Transverse colon (tissue), 4 donors: ENCODE results near the gene PPP1R12B. TPM values are rescaled to one million over a fixed set of nuclear protein-coding genes. Genes with fewer than 3 reads are reported as not detected.
"Not testable (repeated sequence)": the region's sequence is repeated elsewhere in the genome, so short reads cannot be mapped to it uniquely, and the experiment has no call there.

Source experiments
- DNase-seq: peaks from one replicate; pipeline ENCODE4 v3.0.0-alpha.2; 2019
- H3K27ac ChIP-seq, 4 donors: fragments of 200-600 bp; sonication (generic); 2 replicates each; pipeline ENCODE4 v1.5.1; 2016 to 2018; ENCODE audit warnings: inconsistent platforms in 4 of 4
- H3K27me3 ChIP-seq: fragments of 200-600 bp; sonication (generic); 2 replicates; pipeline ENCODE4 v1.5.1; 2017; ENCODE audit warnings: inconsistent platforms
- H3K36me3 ChIP-seq, 4 donors: fragments of 200-600 bp; sonication (generic); 2 replicates each; pipeline ENCODE4 v1.5.1; 2017 to 2019; ENCODE audit warnings: inconsistent platforms in 4 of 4
- H3K4me1 ChIP-seq, 4 donors: fragments of 200-600 bp; sonication (generic); 2 replicates each; pipeline ENCODE4 v1.5.1; 2017 to 2020; ENCODE audit warnings: inconsistent platforms in 4 of 4
- H3K4me3 ChIP-seq, 4 donors: fragments of 200-600 bp; sonication (generic); 1 replicate in 1 of 4; 2 replicates in 3 of 4; pipeline versions ENCODE4 v1.5.1 to v1.6.1; 2017 to 2019; ENCODE audit warnings: inconsistent platforms in 4 of 4
- H3K9me3 ChIP-seq, 2 donors: fragments of 200-600 bp; sonication (generic); 2 replicates each; pipeline ENCODE4 v1.5.1; 2017 to 2019; ENCODE audit warnings: inconsistent platforms in 2 of 2
- CTCF ChIP-seq, 5 experiments: fragments of 200-600 bp in 3 of 5; fragments of 450-650 bp in 2 of 5; sonication (generic) in 3 of 5; IDR thresholded peaks; 1 replicate in 2 of 5; 2 replicates in 3 of 5; pipeline ENCODE4 v1.5.1; 2016 to 2017; ENCODE audit warnings: antibody characterized with exemption in 5 of 5, inconsistent platforms in 3 of 5, mild to moderate bottlenecking in 2 of 5, moderate library complexity in 1 of 5
- EP300 ChIP-seq: sonication (generic); formaldehyde crosslinking; IDR thresholded peaks from one replicate; pipeline ENCODE4 v1.6.1; 2017; ENCODE audit warnings: antibody characterized with exemption, low read depth
- POLR2A ChIP-seq: fragments of 450-650 bp; IDR thresholded peaks from one replicate; pipeline ENCODE4 v1.6.1; 2016; ENCODE audit warnings: antibody characterized with exemption, mild to moderate bottlenecking, moderate library complexity
- POLR2AphosphoS5 ChIP-seq, 3 donors: sonication (generic); formaldehyde crosslinking; IDR thresholded peaks; one replicate each; pipeline ENCODE4 v1.6.1; 2016; ENCODE audit warnings: antibody characterized with exemption in 3 of 3
- WGBS, 2 donors: methylation state at CpG; one replicate each; pipeline ENCODE4 v1.1.5; 2018; ENCODE audit warnings: low coverage in 1 of 2; 5-methylcytosine and 5-hydroxymethylcytosine counted together
- in situ Hi-C, 4 donors: fragments of 200-750 bp; cut with MboI; loops; one replicate each; pipeline versions ENCODE4 v1.15.0 to v1.15.1; 2017; ENCODE audit warnings: low sequenced_read_pairs in 3 of 4, low pct_ligation_motif_present in 1 of 4, low pct_unique_long_range_greater_than_20kb in 1 of 4
- intact Hi-C: fragments of 100-400 bp; cut with DNase I; formaldehyde crosslinking; loops from one replicate; pipeline ENCODE4 v1.15.1; 2023; ENCODE audit warnings: low total_unique reads
- total RNA-seq, 4 donors: library from RNA; depleted of rRNA; stranded (reverse); fragments of >200 nt; gene quantifications; one replicate each; pipeline ENCODE4 v1.1.0, GENCODE V29; 2016

Gene PPP1R12B
- total RNA-seq, 4 donors from 2014 or later, result 92.7 to 254 (median 137) TPM

GRCh38 chr1:202405928-202406327 is 57.4 kb downstream of the PPP1R12B start:
- Histone ChIP-seq H3K36me3 (no peaks in the 10 kb centered on the region), H3K27ac (no peak overlapping the region), H3K27me3 (no peaks in the 10 kb centered on the region), H3K4me1 (peaks cover 0 to 8% (median 0%) of the 10 kb centered on the region in 4 donors), H3K9me3 (no peaks in the 10 kb centered on the region), H3K4me3 (no peak overlapping the region)
- no peak for TF ChIP-seq POLR2A
- TF ChIP-seq POLR2AphosphoS5 (IDR thresholded peaks at IDR 0.05), result no peak
- TF ChIP-seq EP300, result no peak
- no peak for TF ChIP-seq CTCF (IDR thresholded peaks at IDR 0.05)
- intact Hi-C loops (no loop called here), in situ Hi-C loops (no loop called here)
- WGBS, 2 donors, result 91 to 98% methylated on average over 1 of the region's 1 CpG
- no peak for DNase-seq

- 85 to 89% methylated on average over 1 to 2 of the region's 2 CpGs for WGBS, 2 donors
- H3K27ac ChIP-seq, H3K4me1 ChIP-seq, in situ Hi-C loops, H3K36me3 ChIP-seq, H3K9me3 ChIP-seq, DNase-seq, H3K27me3 ChIP-seq, H3K4me3 ChIP-seq, intact Hi-C loops: not testable (repeated sequence)
Observed at GRCh38 chr1:202406896-202407295, 58.4 kb downstream of the PPP1R12B start.

- H3K36me3 ChIP-seq, H3K9me3 ChIP-seq, in situ Hi-C loops, intact Hi-C loops, H3K4me1 ChIP-seq, DNase-seq, H3K27ac ChIP-seq, H3K4me3 ChIP-seq, H3K27me3 ChIP-seq: not testable (repeated sequence)
- WGBS, 2 donors, result 80% methylated on average over 1 to 2 of the region's 2 CpGs
Observed at GRCh38 chr1:202407378-202407777, 58.9 kb downstream of the PPP1R12B start.

- H3K27ac ChIP-seq, in situ Hi-C loops, H3K9me3 ChIP-seq, H3K4me1 ChIP-seq, H3K27me3 ChIP-seq, H3K4me3 ChIP-seq, DNase-seq, intact Hi-C loops, H3K36me3 ChIP-seq: not testable (repeated sequence)
- 67 to 92% methylated on average over 1 to 2 of the region's 2 CpGs for WGBS, 2 donors
Observed at GRCh38 chr1:202410251-202410650, 61.8 kb downstream of the PPP1R12B start.

- intact Hi-C loops, H3K27me3 ChIP-seq, DNase-seq, in situ Hi-C loops, H3K27ac ChIP-seq, H3K4me1 ChIP-seq, H3K4me3 ChIP-seq, H3K36me3 ChIP-seq, H3K9me3 ChIP-seq: not testable (repeated sequence)
- whole genome bisulfite sequencing, 2 donors, result 47 to 63% methylated on average over 4 to 5 of the region's 5 CpGs
Observed at GRCh38 chr1:202410854-202411357, 62.4 kb downstream of the PPP1R12B start.

GRCh38 chr1:202411422-202411821 is 62.9 kb downstream of the PPP1R12B start:
- Histone ChIP-seq H3K4me3 (no peak overlapping the region), H3K27ac (no peak overlapping the region)
- in situ Hi-C loops, result no loop called here

GRCh38 chr1:202412421-202412820 is 63.9 kb downstream of the PPP1R12B start:
- H3K27me3 ChIP-seq, H3K4me3 ChIP-seq, intact Hi-C loops, H3K9me3 ChIP-seq, H3K36me3 ChIP-seq, H3K27ac ChIP-seq, in situ Hi-C loops, DNase-seq, H3K4me1 ChIP-seq: not testable (repeated sequence)
- 61 to 62% methylated on average over 3 of the region's 3 CpGs for WGBS, 2 donors

More at GRCh38 chr1:202411422-202411821, 62.9 kb downstream of the PPP1R12B start:
- no peak for DNase-seq
- Histone ChIP-seq H3K36me3 (no peaks in the 10 kb centered on the region), H3K9me3 (no peaks in the 10 kb centered on the region), H3K27me3 (no peaks in the 10 kb centered on the region), H3K4me1 (peaks cover 0 to 9% (median 0%) of the 10 kb centered on the region in 4 donors)
- no peak for TF ChIP-seq POLR2AphosphoS5 (IDR thresholded peaks at IDR 0.05)
- no peak for TF ChIP-seq POLR2A
- no peak for TF ChIP-seq EP300
- intact Hi-C loops, result no loop called here
